H1 (cell line): ENCODE results near the gene B3GALT6. TPM values are rescaled to one million over a fixed set of nuclear protein-coding genes. Genes with fewer than 3 reads are reported as not detected.

Experiments
- CTCF ChIA-PET: fragments of 300-600 bp; sonication (Branson Sonifier 250); formaldehyde crosslinking; loops from one replicate; lab custom pipeline; 2021; ENCODE audit not compliant: partially characterized antibody; lab: Charles Lee
- POLR2A ChIA-PET: fragments of 300-600 bp; sonication (Branson Sonifier 250); formaldehyde crosslinking; loops from one replicate; lab custom pipeline; 2021; ENCODE audit warnings: inconsistent platforms; ENCODE audit not compliant: partially characterized antibody; lab: Charles Lee
- DNase-seq, 2 experiments: peaks; one replicate each; pipeline versions ENCODE4 v3.0.0 to v3.0.0-alpha.2; 2010 to 2022; ENCODE audit warnings: low spot score in 2 of 2, low read depth in 1 of 2, mixed read lengths in 1 of 2
- FAIRE-seq: peaks from 2 replicates; lab custom pipeline; 2011; peaks lifted over from hg19 to GRCh38; lab: Jason Lieb, UNC
- H2AFZ ChIP-seq: 2 replicates; pipeline ENCODE4 v1.8.1; 2012; ENCODE audit warnings: low read length, inconsistent platforms
- H2AK5ac ChIP-seq: 2 replicates; pipeline ENCODE4 v1.6.1; 2013; ENCODE audit warnings: low read depth, low read length
- H2BK120ac ChIP-seq: replicated peaks from 2 replicates; pipeline ENCODE3; 2013; ENCODE audit warnings: low read depth, low read length, inconsistent platforms
- H2BK12ac ChIP-seq: 2 replicates; pipeline ENCODE4 v1.6.1; 2013; ENCODE audit warnings: low read depth, low read length
- H2BK15ac ChIP-seq: 2 replicates; pipeline ENCODE4 v1.6.1; 2013; ENCODE audit warnings: low read length
- H2BK20ac ChIP-seq: 2 replicates; pipeline ENCODE4 v1.6.1; 2013; ENCODE audit warnings: low read length
- H2BK5ac ChIP-seq: 2 replicates; pipeline ENCODE4 v1.6.1; 2013; ENCODE audit warnings: low read depth, low read length
- H3K14ac ChIP-seq: 2 replicates; pipeline ENCODE4 v1.6.1; 2013; ENCODE audit warnings: inconsistent platforms; ENCODE audit not compliant: insufficient read length
- H3K18ac ChIP-seq: 2 replicates; pipeline ENCODE4 v1.6.1; 2013; ENCODE audit warnings: low read length; ENCODE audit errors: extremely low read depth
- H3K23ac ChIP-seq: 2 replicates; pipeline ENCODE4 v1.6.1; 2013; ENCODE audit warnings: inconsistent platforms; ENCODE audit not compliant: insufficient read length
- H3K23me2 ChIP-seq: 2 replicates; pipeline ENCODE4 v1.6.1; 2013; ENCODE audit warnings: low read depth, low read length
- H3K27ac ChIP-seq: 2 replicates; pipeline ENCODE4 v1.6.1; 2011; ENCODE audit warnings: low read depth, low read length, inconsistent platforms
- H3K27me3 ChIP-seq, 4 experiments: replicated peaks in 1 of 4; 1 replicate in 1 of 4; 2 replicates in 3 of 4; pipeline versions ENCODE4 v1.6.1 to v1.8.1; 2011 to 2013; ENCODE audit warnings: low read length in 3 of 4, mild to moderate bottlenecking in 3 of 4, inconsistent platforms in 2 of 4, mixed read lengths in 2 of 4, moderate library complexity in 1 of 4; ENCODE audit not compliant: control insufficient read depth in 3 of 4, insufficient read depth in 3 of 4; ENCODE audit errors: extremely low read depth in 1 of 4
- H3K36me3 ChIP-seq, 4 experiments: 2 replicates each; pipeline versions ENCODE4 v1.6.1 to v1.8.1; 2011 to 2013; ENCODE audit warnings: mild to moderate bottlenecking in 4 of 4, low read length in 3 of 4, moderate library complexity in 2 of 4, control low read depth in 1 of 4, inconsistent platforms in 1 of 4; ENCODE audit not compliant: insufficient read depth in 4 of 4, control insufficient read depth in 2 of 4
- H3K4ac ChIP-seq: replicated peaks from 2 replicates; pipeline ENCODE3; 2013; ENCODE audit warnings: low read length, low read depth, mixed read lengths, inconsistent platforms; ENCODE audit not compliant: insufficient read length
- H3K4me1 ChIP-seq, 4 experiments: replicated peaks in 1 of 4; 1 replicate in 1 of 4; 2 replicates in 3 of 4; pipeline versions ENCODE4 v1.6.1 to v1.8.1; 2011 to 2013; ENCODE audit warnings: low read length in 3 of 4, inconsistent platforms in 2 of 4, mixed read lengths in 1 of 4; ENCODE audit not compliant: insufficient read depth in 4 of 4, control insufficient read depth in 3 of 4
- H3K4me2 ChIP-seq, 2 experiments: 2 replicates each; pipeline versions ENCODE4 v1.6.1 to v1.8.1; 2011 to 2013; ENCODE audit warnings: low read depth in 2 of 2, low read length in 2 of 2, control low read depth in 1 of 2, inconsistent platforms in 1 of 2, mild to moderate bottlenecking in 1 of 2; ENCODE audit not compliant: insufficient read depth in 1 of 2
- H3K4me3 ChIP-seq, 4 experiments: fragments of 200-600, 300-600 bp in 1 of 4; sonication (generic), shearing (Covaris generic), sonication (Bioruptor Twin) in 1 of 4; 2 replicates each; pipeline versions ENCODE4 v1.5.1 to v1.8.1; 2011 to 2016; ENCODE audit warnings: low read length in 4 of 4, low read depth in 3 of 4, control low read depth in 2 of 4, inconsistent platforms in 2 of 4, mild to moderate bottlenecking in 2 of 4, mixed read lengths in 1 of 4, moderate library complexity in 1 of 4; ENCODE audit not compliant: insufficient read depth in 2 of 4; ENCODE audit errors: extremely low read depth in 1 of 4
- H3K56ac ChIP-seq: replicated peaks from 2 replicates; pipeline ENCODE3; 2013; ENCODE audit warnings: low read depth, mild to moderate bottlenecking, mixed read lengths, low read length, inconsistent platforms; ENCODE audit not compliant: insufficient read length
- H3K79me1 ChIP-seq: 2 replicates; pipeline ENCODE4 v1.6.1; 2013; ENCODE audit warnings: low read depth, low read length, control low read depth
- H3K79me2 ChIP-seq, 2 experiments: 2 replicates each; pipeline versions ENCODE4 v1.6.1 to v1.8.1; 2012 to 2013; ENCODE audit warnings: low read length in 2 of 2, mild to moderate bottlenecking in 2 of 2, inconsistent platforms in 1 of 2; ENCODE audit not compliant: insufficient read depth in 2 of 2, control insufficient read depth in 1 of 2
- H3K9ac ChIP-seq, 4 experiments: replicated peaks in 1 of 4; 1 replicate in 1 of 4; 2 replicates in 3 of 4; pipeline versions ENCODE4 v1.6.1 to v1.8.1; 2011 to 2013; ENCODE audit warnings: low read depth in 3 of 4, low read length in 3 of 4, control low read depth in 2 of 4, mild to moderate bottlenecking in 2 of 4, moderate library complexity in 2 of 4, inconsistent platforms in 1 of 4; ENCODE audit errors: extremely low read depth in 1 of 4
- H3K9me3 ChIP-seq, 2 experiments: 2 replicates each; pipeline versions ENCODE4 v1.6.1 to v1.8.1; 2012 to 2013; ENCODE audit warnings: mild to moderate bottlenecking in 2 of 2, moderate library complexity in 2 of 2, control low read depth in 1 of 2, inconsistent platforms in 1 of 2, low read depth in 1 of 2, low read length in 1 of 2, mixed read lengths in 1 of 2; ENCODE audit not compliant: insufficient read depth in 2 of 2
- H4K20me1 ChIP-seq, 2 experiments: replicated peaks in 1 of 2; 2 replicates each; pipeline versions ENCODE3 to v1.8.1; 2011 to 2013; ENCODE audit warnings: inconsistent platforms in 2 of 2, low read length in 2 of 2, mild to moderate bottlenecking in 1 of 2; ENCODE audit not compliant: insufficient read depth in 2 of 2, control insufficient read depth in 1 of 2
- H4K5ac ChIP-seq: 2 replicates; pipeline ENCODE4 v1.6.1; 2013; ENCODE audit warnings: low read length, low read depth, mixed read lengths, inconsistent platforms; ENCODE audit not compliant: insufficient read length
- H4K8ac ChIP-seq: 2 replicates; pipeline ENCODE4 v1.8.0; 2013; ENCODE audit warnings: mild to moderate bottlenecking, moderate library complexity, low read length, inconsistent platforms; ENCODE audit not compliant: insufficient read depth; ENCODE audit errors: extremely low read depth
- H4K91ac ChIP-seq: replicated peaks from 2 replicates; pipeline ENCODE3; 2013; ENCODE audit warnings: low read length, mixed read lengths, inconsistent platforms; ENCODE audit not compliant: insufficient read length
- BACH1 ChIP-seq: IDR thresholded peaks from 2 replicates; pipeline ENCODE4 v1.6.1; 2012; ENCODE audit warnings: low read length, improper control_type of control experiment
- FOSL1 ChIP-seq: IDR thresholded peaks from 2 replicates; pipeline ENCODE4 v1.6.1; 2011; ENCODE audit warnings: mild to moderate bottlenecking, low read depth, low read length, moderate library complexity; ENCODE audit not compliant: insufficient read depth
- TAF7 ChIP-seq: optimal IDR thresholded peaks from 2 replicates; pipeline ENCODE3; 2011; ENCODE audit warnings: low read depth, mild to moderate bottlenecking, inconsistent platforms, low read length, moderate library complexity, borderline replicate concordance
- WGBS, 2 experiments: shearing (Covaris generic) in 1 of 2; methylation state at CpG; one replicate each; pipeline versions ENCODE4 v1.1.6 to v1.1.7; 2013 to 2015; ENCODE audit warnings: low lambda C conversion rate in 2 of 2, mixed read lengths in 2 of 2, inconsistent platforms in 1 of 2, low coverage in 1 of 2, missing lambda C conversion rate in 1 of 2; ENCODE audit not compliant: insufficient replicate concordance in 2 of 2, insufficient coverage in 1 of 2, insufficient read length in 1 of 2; ENCODE audit errors: extremely low coverage in 1 of 2, missing lambda C conversion rate in 1 of 2; 5-methylcytosine and 5-hydroxymethylcytosine counted together
- polyA plus RNA-seq, 7 experiments: library from polyadenylated mRNA; depleted of rRNA in 3 of 7; stranded (reverse) in 5 of 7; unstranded in 2 of 7; fragments of >200 nt in 5 of 7; fragments of 200-250 nt in 2 of 7; gene quantifications; 1 replicate in 5 of 7; 2 replicates in 1 of 7; 4 replicates in 1 of 7; pipeline versions ENCODE4 v1.2.1 to v1.2.3, GENCODE V29; 2011 to 2013; ENCODE audit warnings: missing spikeins in 2 of 7, mixed read lengths in 2 of 7
- total RNA-seq: library from RNA; stranded (reverse); fragmentation: NEBNext Ultra II Directional; extraction: Animal tissue kit (Norgen Biotek cat#: 25700); gene quantifications from 2 replicates; pipeline ENCODE4 v1.2.1, GENCODE V29; 2021
- TF ChIP-seq, protein P1 (sequence below), 3 experiments: IDR thresholded peaks; 1 replicate in 2 of 3; 2 replicates in 1 of 3; pipeline versions ENCODE4 v1.5.1 to v1.6.1; 2011; ENCODE audit warnings: low read length in 3 of 3, mild to moderate bottlenecking in 3 of 3, inconsistent platforms in 2 of 3, low read depth in 1 of 3, moderate library complexity in 1 of 3; ENCODE audit not compliant: insufficient read depth in 1 of 3; ENCODE audit errors: control extremely low read depth in 1 of 3

Gene B3GALT6
- total and polyA plus RNA-seq, 2 of the 8 experiments (the other 6 are each of a cell fraction or from before 2014, with no cell fraction given), result 18.4 to 20.4 TPM

DNA sequence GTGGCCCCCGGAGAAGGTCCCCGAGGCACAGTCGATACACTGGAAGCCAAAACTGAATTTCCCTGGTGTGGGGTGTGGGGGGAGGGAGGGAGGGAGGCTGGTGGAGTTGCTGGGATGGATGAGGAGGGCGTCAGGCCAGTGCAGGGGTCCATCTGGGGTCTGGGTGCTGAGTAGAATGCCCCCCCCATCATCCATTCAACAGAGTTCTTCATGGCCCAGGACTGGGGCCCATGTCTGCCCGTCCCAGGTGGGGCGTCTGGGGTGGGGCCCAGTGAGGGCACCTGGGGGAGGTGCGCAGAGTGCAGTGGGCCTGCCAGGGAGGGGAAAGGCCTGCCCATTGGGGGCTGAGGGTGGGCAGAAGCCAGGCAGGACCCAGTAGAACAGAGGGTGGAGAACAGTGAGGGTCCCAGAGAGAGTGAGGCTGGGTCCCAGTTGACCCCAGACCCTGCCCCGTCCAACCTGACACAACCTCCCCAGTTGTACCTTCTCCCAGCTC lies 27.6 kb upstream of the B3GALT6 start:
- H2BK20ac ChIP-seq, result no peak overlapping the region
- no peak overlapping the region for H3K56ac ChIP-seq
- no peak overlapping the region for H2BK120ac ChIP-seq
- CTCF ChIA-PET, result interaction anchor here (0.8 to 1.7 kb wide), 5 partner anchors 11 to 96 kb away, joined by 3 read pairs; no protein-coding TSS in a partner anchor
- H3K14ac ChIP-seq, result no peak overlapping the region
- no peak overlapping the region for H4K5ac ChIP-seq
- H4K8ac ChIP-seq, result no peak overlapping the region; the same call in 1 of the 2 replicates
- H2BK15ac ChIP-seq, result no peak overlapping the region
- no peak overlapping the region for H3K9ac ChIP-seq
- no peaks in the 10 kb centered on the region for H4K20me1 ChIP-seq
- POLR2A ChIA-PET, result no interaction called here
- no peak overlapping the region for H3K23ac ChIP-seq
- peaks cover 8% of the 10 kb centered on the region; the same call in 1 of the 2 replicates for H3K23me2 ChIP-seq
- no peak overlapping the region for H2BK12ac ChIP-seq
- no peaks in the 10 kb centered on the region for H3K79me1 ChIP-seq
- H3K4ac ChIP-seq, result no peak overlapping the region
- no peak for FAIRE-seq
- TF ChIP-seq BACH1 (no peak), FOSL1 (no peak), TAF7 (no peak)
- TF ChIP-seq, protein P1, sequence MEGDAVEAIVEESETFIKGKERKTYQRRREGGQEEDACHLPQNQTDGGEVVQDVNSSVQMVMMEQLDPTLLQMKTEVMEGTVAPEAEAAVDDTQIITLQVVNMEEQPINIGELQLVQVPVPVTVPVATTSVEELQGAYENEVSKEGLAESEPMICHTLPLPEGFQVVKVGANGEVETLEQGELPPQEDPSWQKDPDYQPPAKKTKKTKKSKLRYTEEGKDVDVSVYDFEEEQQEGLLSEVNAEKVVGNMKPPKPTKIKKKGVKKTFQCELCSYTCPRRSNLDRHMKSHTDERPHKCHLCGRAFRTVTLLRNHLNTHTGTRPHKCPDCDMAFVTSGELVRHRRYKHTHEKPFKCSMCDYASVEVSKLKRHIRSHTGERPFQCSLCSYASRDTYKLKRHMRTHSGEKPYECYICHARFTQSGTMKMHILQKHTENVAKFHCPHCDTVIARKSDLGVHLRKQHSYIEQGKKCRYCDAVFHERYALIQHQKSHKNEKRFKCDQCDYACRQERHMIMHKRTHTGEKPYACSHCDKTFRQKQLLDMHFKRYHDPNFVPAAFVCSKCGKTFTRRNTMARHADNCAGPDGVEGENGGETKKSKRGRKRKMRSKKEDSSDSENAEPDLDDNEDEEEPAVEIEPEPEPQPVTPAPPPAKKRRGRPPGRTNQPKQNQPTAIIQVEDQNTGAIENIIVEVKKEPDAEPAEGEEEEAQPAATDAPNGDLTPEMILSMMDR (IDR thresholded peaks at IDR 0.05; ENCODE audit: control extremely low read depth in 1 of 3, insufficient read depth in 1 of 3, low read depth in 1 of 3, low read length in 3 of 3), result no peak
- WGBS, 2 experiments, result 94% methylated on average over 4 of the region's 8 CpGs; no CpG with 5 or more reads in 1 of the 2 experiments
- H3K79me2 ChIP-seq, result no peaks in the 10 kb centered on the region
- H3K4me3 ChIP-seq, result no peak overlapping the region
- H3K18ac ChIP-seq, result no peak overlapping the region
- no peaks in the 10 kb centered on the region for H3K36me3 ChIP-seq
- H3K4me1 ChIP-seq, result peaks cover 0 to 16% (median 6%) of the 10 kb centered on the region in 4 experiments; a peak in 6 of 7 replicates
- no peak overlapping the region for H2AFZ ChIP-seq
- no peak overlapping the region for H3K4me2 ChIP-seq
- H4K91ac ChIP-seq, result no peak overlapping the region
- peaks cover 2 to 19% (median 17%) of the 10 kb centered on the region in 4 experiments for H3K27me3 ChIP-seq
- H3K27ac ChIP-seq, result no peak overlapping the region
- no peak overlapping the region for H2AK5ac ChIP-seq
- H2BK5ac ChIP-seq, result no peak overlapping the region
- DNase-seq, result peak in 1 of 2 experiments; percentile 45
- H3K9me3 ChIP-seq, result no peaks in the 10 kb centered on the region
